Suprapubic skin (tissue), 3 donors: ENCODE measurements around the gene PLXDC1.

Source experiments
- CTCF ChIP-seq, 2 donors: fragments of 200-600 bp in 1 of 2; fragments of 450-650 bp in 1 of 2; sonication (generic) in 1 of 2; IDR thresholded peaks; one replicate each; pipeline ENCODE4 v1.5.1; 2016 to 2019; ENCODE audit warnings: antibody characterized with exemption in 2 of 2, mild to moderate bottlenecking in 1 of 2, moderate library complexity in 1 of 2
- POLR2A ChIP-seq, 2 donors: fragments of 450-650 bp; IDR thresholded peaks; one replicate each; pipeline ENCODE4 v1.6.1; 2017; ENCODE audit warnings: antibody characterized with exemption in 2 of 2, mild to moderate bottlenecking in 2 of 2, moderate library complexity in 2 of 2

- no peak for TF ChIP-seq POLR2A (IDR thresholded peaks at IDR 0.05)
- TF ChIP-seq CTCF (IDR thresholded peaks at IDR 0.05): no peak
Observed at GRCh38 chr17:39146273-39146672, 5.2 kb downstream of the PLXDC1 start.
